NCI-H2107 (cell line): ENCODE measurements around the gene AOPEP.

Experiments
- DNase-seq: peaks from one replicate; lab custom pipeline; 2025; lab: John Stamatoyannopoulos, UW

Gene AOPEP

DNA sequence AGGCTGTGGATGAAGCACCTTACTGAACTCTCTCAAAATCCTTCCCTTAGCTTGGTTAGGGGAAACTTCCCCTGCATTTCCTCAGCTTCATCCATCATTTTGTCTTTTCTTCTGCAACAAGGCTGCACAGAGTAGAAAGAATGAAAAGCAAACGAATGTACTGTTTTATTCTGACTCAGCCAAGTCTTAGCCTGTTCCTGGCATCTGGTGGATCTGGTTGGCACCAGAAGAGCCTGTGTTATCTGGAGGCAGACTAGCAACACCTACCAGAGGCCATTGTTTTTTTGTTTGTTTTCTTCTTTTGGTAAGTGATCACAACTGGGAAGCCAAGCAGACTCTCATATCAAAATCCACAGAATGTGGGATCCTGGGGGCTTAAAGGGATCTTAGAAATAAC is 390.3 kb downstream of the AOPEP start:
- DNase-seq, result no peak

DNA sequence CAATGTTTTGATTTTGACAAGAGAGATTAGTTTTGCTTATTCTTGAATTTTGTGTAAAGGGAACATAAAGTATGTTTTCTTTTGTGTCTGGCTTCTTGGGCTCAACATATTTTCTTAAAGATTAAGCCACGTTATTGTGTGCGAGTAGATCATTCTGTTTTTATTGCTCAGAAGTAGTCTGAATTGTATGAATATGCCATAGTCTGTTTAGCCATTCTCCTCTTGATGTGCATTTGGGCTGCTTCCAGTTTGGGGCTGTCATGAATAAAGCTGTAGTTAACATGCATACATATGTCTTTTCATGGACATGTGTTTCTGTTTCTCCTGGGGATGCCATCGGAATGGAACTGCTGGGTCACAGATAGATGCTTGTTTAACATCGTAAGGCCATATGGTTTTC is 392.1 kb downstream of the AOPEP start:
- no peak for DNase-seq

DNA sequence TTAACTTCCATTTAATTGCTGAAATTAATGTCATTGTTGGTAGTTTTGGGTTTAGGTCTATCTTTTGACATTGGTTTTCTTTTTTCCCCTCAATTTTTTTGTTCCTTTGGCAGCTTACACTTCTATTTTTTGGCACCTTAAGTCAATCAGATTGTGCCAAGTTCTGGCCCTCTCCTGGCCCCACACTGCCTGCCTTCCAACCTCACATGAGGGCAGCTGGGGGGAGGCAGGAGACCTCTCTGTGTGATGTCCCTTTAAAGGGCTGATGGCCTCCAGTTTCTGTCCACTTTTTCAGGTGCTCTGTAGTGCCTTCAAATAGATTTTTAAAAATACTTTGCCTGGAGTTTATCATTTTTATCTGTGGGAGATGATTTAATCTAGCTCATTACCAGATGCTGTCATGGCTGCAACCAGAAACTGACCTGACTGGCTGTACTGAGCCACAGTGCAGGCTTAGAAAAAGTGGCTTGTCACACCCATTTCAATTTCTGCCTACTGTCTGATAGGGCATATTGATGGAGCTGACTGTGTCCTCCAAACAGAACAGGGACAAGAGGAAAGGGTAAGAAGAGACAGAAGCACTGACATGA is 394.4 kb downstream of the AOPEP start:
- DNase-seq, result no peak

DNA sequence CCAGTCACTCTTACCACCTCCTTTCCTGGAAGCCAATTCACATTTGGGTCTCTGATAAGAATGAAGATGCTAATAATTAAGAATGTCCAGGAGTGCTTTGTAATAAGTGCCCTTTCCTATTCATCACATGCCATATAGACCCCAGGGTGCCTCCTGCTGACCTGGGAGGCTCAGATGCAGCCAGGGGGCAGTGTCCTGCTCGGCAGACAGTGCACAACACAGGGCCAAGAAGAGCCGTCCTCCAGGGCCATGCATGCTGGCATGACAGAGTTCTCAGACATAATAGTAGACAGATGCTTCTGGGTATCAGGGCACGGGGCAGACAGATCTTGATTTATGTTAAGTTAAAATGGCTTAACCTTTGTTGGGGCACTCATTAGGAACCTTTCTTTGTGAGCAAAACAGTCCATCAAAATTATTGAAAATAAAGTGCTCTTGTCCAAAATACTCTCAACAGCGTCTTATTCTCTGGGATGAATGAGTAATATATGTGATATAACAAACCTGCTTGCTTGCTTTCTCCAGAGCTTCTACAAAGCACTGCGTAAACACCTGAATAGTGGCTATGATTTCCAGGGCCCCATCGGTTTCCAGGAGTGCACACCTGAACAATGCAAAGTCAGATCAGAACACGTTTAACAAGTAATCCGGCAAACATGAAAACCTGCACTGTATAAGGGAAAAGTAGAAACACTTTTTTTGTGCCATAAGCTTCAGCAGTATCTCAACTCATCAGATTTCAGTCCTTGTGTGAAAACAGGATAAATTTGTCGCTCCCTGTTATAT is 398.3 kb downstream of the AOPEP start:
- no peak for DNase-seq

DNA sequence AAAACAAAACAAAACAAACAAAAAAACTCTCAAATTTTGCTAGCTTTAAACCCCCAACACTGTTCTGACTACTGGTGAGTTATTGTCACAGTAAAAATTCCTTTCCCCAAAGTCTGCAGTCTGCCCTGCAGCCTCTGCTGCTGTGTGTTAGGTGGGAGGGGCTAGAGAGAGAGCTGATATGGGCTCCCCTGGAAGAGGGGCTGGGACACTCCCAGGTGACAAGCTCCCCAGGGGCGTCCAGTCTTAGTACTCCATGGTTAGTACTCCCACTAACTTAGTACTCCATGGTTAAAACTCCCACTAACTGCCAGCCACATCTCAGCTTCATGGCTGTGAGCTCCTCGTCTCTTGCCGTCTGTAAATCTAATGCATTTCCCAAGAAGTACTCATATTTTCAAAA is 399.2 kb downstream of the AOPEP start:
- DNase-seq, result no peak

DNA sequence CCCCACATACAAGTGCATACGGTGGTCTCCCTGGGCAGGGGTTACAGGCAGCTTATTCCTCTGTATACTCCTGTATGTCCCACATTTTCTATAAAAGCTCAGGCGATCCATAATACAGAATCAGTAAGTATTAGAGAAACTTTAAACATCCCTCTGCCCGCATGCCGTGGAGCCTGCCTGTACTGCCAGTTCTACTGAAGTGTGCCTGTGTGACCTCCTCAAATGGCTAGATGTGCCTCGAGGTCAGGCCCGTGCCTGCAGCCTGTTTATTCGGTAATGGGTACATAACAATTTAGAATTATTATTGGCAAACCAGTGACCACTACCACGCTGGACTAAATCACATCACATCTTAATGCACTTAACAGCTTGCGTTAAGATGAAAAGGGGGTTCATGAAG is 400.2 kb downstream of the AOPEP start:
- DNase-seq, result no peak

DNA sequence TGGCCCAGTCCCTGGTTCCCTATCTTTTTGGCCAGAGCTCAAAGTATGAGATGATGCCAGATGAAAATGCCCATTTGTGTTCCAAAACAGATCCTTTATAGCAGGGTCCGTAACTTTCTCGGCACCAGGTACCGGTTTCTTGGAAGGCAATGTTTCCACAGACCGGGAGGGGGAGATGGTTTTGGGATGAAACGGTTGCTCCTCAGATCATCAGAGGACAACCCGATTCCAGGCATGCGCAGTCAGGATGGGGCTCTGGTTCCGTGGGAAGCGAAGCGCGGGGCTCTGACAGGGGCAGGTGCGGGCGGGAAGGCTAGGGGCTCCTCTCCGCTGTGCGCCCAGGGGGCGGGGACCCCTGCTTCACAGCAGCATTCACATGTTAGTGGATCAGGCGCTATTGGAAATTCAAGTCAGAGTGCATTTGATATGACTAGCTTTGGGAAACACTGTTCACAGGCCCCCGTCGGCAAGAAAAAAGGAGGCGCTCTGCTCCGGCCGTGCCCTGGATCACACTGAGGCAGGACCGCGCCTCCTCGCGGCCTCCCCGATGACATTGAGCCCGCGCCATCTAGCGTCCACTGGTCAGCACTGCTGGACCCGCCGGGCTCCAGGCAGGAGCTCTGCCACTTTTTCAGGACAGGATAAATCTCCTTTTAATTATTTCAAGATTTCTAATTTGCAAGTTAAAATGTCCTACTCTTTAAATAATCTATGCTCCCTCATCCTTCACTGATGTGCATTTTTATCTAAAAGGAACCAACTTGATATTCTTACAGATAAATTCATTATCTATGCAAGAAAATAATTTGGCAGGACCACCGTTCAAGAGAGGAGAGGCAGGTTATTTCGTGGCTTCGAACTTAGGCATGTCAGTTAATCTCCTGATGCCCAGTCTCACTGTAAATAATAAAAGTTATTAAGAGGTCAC is 401.0 kb downstream of the AOPEP start:
- peak; percentile 71 for DNase-seq

DNA sequence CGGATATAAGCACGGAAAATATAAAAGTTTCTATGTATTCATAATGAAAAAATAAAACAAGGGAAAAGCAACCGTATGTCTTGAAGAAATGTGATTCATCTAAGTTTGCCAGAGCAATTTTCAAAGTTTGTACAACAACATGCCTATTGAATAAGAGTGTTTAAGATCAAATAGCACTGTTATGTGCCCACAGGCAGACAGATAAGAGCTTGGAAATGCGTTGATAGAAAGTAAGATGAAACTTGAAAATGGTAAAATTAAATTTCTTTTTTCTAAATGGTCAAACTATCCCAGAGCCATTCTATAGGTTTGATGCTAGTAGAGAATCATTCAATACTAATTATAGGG is 401.7 kb downstream of the AOPEP start:
- no peak for DNase-seq

DNA sequence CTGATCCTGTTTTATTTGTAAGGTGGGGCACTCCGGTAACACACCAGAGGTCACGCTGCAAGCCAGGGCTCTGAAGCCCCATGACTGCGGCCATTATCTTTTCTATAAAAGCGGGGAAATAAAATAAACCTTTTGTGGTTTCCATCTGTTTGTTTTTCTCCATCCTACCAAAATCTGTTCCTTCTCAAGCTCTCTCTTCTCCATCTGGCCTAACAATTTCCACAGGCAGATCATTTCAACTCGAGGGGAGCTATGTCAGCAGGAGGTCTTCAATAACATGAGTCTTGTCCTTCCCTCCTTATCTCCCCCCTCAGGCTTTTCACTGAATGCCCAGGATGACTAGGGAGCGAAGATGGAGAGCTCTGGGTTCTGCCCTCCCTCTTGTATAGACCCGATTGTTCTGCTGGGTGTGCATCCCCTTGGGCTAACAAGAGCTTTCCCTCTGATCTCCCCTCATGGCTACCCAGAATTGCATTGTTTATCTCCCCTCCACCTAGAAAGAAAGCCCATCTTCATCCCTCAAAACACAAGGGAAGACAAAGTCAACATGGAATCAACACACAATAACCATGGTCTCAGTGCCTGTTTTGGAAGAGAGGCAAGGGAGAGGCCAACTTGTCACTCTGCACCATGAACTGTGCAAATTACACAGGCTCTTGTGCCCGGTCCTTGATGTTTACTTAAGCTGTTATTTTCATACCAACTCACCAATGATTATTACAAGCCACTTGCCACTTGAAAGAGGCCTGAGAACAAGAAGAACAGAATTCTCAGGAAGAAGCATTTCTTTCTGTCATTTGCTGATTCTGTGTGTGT is 403.2 kb downstream of the AOPEP start:
- no peak for DNase-seq

DNA sequence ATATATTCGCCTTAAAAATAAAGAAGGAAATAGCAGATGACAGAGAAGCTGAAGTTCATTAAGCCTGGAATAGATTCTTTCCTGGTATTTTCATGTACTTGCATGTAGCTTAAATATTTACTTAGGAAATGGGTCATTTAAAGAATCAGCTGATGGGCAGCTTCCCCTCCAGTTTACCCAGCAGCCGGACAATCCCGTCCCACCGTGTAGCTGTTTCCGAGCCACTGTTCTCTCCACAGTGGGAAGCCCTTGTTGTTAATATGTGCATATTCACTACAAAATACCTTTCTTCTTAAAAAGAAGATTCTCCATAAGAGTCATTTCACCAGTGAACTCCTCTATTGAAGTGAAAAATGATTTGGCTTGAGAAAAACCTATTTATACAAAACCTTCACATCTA is 404.0 kb downstream of the AOPEP start:
- no peak for DNase-seq

DNA sequence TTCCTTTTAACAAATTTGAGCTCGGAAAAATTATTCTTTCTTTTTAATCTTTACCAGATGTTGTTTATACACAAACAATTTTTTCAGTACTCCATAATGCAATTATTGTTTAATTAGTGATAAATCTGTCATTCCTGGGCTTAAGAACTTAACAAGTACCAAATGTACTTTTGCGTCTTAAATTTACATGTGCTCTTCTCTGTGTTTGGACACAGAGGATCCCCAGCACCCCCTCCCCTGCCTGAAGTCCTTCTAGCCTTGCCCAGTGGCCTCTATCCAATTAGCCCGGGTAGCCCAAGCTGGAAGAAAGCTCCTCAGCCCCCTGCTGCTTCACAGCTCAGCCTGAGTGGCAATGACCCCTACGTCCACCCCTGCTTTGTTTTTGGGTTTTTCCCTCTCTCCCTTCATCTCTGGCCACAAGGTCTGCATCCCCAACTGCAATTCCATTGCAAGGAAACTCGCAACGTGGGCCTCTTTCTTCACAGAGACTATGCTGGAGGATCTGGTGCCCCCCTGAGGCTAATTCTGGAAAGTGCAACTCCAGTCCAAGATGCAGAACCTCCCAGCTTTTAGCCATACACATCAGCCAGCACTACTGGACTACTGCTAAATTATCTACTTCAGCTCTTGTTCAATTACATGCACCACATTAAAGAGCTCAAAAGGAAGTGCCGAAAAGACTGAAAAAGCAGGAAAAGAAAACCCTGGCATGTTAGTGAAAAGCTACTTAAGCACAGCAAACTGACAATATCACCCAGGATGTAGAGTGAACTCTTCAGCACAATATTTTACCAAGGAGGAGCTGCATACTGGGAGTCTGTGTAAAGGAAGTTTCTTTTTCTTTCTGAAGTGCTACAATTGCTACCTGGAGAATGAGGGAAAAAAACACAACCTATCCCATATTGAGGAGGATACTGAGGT is 404.8 kb downstream of the AOPEP start:
- peak; percentile 32 for DNase-seq

DNA sequence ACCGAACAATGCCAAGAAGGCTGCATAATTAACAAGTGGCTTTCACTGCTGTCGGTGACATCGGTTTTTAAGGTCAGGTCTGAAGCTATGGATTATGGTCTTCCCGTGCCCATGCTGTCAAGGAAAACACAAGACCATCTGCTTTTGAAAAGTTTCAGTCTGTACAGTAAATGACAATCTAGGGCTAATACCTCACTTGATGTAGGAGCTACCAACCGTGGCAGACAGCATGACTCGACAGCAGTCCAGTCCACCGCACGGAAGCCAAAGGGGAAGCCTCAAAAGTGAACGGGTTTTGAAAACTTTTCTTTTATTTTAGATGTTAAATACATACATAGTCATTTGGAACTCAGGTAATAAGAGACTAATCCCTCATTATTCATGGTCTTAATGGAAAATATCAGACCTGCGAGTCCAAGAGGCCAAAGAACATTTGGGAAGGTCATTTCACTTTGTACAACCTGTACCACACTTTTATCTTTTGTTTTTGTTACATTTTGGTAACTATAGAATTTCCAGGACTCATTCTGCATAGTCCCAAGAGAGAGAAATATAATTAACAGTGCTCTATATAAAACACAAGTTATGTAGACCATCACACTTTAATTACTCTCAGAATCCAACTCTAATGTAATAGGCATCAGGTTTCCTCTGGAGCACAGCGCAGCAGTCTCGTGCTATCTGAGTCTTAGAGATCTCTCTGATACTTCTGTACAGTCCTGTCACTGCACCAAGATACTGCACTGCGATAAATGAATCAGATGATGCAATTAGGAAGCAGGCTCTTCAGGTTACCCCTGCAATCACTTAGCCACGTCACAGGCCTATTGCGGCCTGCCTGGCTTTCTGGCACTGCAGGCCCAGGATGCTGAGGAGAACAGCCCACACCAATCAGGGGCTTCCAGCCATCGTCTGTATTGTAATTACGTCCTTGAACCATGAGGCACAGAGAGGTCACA is 406.1 kb downstream of the AOPEP start:
- DNase-seq, result peak; percentile 74

DNA sequence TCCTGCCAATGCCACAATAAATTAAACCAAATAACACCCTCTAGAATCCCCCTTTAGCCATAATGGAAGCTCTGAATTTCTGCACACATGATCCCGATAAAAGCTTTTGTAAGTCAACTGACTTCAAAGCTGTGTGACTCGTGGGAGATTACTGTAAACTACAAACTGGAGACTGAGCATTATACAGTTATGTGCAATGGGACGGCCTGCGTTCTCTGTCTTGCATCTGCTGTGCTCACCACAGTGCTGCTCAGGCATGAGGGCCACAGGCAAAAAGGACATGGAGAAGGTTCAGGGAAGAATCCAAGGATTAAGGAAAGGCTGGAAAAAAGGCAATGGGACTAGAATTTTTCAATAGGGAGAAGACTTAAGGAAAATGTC is 406.8 kb downstream of the AOPEP start:
- DNase-seq, result no peak

DNA sequence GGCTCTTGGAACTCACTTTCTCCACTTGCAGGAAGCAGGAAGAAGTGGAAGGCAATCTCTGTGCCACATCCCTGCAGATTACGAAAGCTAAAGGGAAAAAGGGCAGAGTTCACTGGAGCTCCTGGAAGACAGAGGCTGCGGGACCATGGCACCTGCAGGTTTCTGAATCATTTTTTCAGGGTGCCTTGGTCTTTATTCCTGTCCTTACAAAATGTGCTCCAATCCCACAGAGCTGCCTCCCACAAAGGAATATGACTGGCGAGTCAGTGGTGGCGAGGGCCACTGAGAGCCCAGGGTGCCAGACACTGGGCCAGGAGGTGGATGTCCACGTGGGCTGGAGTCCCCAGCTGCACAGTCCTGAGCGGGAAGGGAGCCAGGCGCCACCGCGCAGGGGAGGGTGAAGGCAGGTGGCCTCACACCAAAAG is 408.0 kb downstream of the AOPEP start:
- DNase-seq, result no peak

DNA sequence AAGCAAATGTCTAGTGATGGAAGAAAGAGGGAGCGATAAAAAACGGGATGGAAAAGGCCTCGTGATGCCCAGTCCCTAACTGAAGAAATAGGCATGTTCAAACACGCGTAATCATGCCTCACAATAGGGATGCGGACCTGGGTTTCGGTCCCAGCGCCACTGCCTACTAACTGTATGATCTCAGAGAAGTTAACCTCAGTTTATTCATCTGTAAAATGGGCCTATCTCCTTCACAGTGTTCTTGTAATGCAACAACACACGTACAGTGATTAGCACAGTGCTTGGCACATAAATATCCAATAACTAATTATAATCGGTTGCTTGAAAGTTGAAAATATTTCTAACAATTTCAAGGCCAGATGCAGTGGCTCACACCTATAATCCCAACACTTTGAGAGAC is 409.3 kb downstream of the AOPEP start:
- no peak for DNase-seq
